Measurements from ENCODE around the gene LAMP1. TPM values are rescaled to one million over a fixed set of nuclear protein-coding genes. Genes with fewer than 3 reads are reported as not detected.

Gene LAMP1
- total RNA-seq, 4 donors from 2014 or later = 42.1 to 236 (median 191) TPM

- H3K27me3 ChIP-seq = no peaks in the 10 kb centered on the region
- H3K36me3 ChIP-seq = peaks cover 0 to 84% (median 0%) of the 10 kb centered on the region in 3 donors
- no peak for DNase-seq
- no peaks in the 10 kb centered on the region for H3K9me3 ChIP-seq
- H3K4me3 ChIP-seq = no peak overlapping the region
- TF ChIP-seq POLR2A (IDR thresholded peaks at IDR 0.05) = no peak
- no peak for TF ChIP-seq CTCF (IDR thresholded peaks at IDR 0.05)
- H3K27ac ChIP-seq = no peak overlapping the region
- H3K4me1 ChIP-seq = no peaks in the 10 kb centered on the region
These were observed 25.0 kb downstream of the LAMP1 start for GRCh38 chr13:113322043-113322461.

GRCh38 chr13:113322890-113323651 is 26.0 kb downstream of the LAMP1 start:
- Histone ChIP-seq H3K27me3 (no peaks in the 10 kb centered on the region), H3K9me3 (no peaks in the 10 kb centered on the region), H3K4me1 (no peaks in the 10 kb centered on the region), H3K4me3 (no peak overlapping the region), H3K27ac (no peak overlapping the region), H3K36me3 (peaks cover 0 to 75% (median 0%) of the 10 kb centered on the region in 3 donors)
- no peak for TF ChIP-seq CTCF (IDR thresholded peaks at IDR 0.05)
- TF ChIP-seq POLR2A (IDR thresholded peaks at IDR 0.05) = no peak
- no peak for DNase-seq

GRCh38 chr13:113323869-113324268 is 26.8 kb downstream of the LAMP1 start:
- TF ChIP-seq POLR2A (IDR thresholded peaks at IDR 0.05) = no peak
- TF ChIP-seq CTCF (IDR thresholded peaks at IDR 0.05) = no peak
- Histone ChIP-seq H3K27ac (no peak overlapping the region), H3K9me3 (no peaks in the 10 kb centered on the region), H3K27me3 (no peaks in the 10 kb centered on the region), H3K4me1 (no peaks in the 10 kb centered on the region), H3K36me3 (peaks cover 0 to 70% (median 0%) of the 10 kb centered on the region in 3 donors), H3K4me3 (no peak overlapping the region)
- DNase-seq = no peak

GRCh38 chr13:113324398-113324797 is 27.4 kb downstream of the LAMP1 start:
- TF ChIP-seq POLR2A (IDR thresholded peaks at IDR 0.05) = no peak
- TF ChIP-seq CTCF (IDR thresholded peaks at IDR 0.05) = no peak
- Histone ChIP-seq H3K4me3 (no peak overlapping the region), H3K27me3 (no peaks in the 10 kb centered on the region), H3K4me1 (no peaks in the 10 kb centered on the region), H3K9me3 (no peaks in the 10 kb centered on the region), H3K27ac (no peak overlapping the region), H3K36me3 (peaks cover 0 to 65% (median 0%) of the 10 kb centered on the region in 3 donors)
- DNase-seq = no peak

- no peak for TF ChIP-seq CTCF (IDR thresholded peaks at IDR 0.05)
- TF ChIP-seq POLR2A (IDR thresholded peaks at IDR 0.05) = no peak
- no peak overlapping the region for H3K4me3 ChIP-seq
- DNase-seq = no peak
- H3K27me3 ChIP-seq = no peaks in the 10 kb centered on the region
- no peaks in the 10 kb centered on the region for H3K9me3 ChIP-seq
- no peaks in the 10 kb centered on the region for H3K4me1 ChIP-seq
- peaks cover 0 to 51% (median 0%) of the 10 kb centered on the region in 3 donors for H3K36me3 ChIP-seq
- H3K27ac ChIP-seq = no peak overlapping the region
These were observed 28.7 kb downstream of the LAMP1 start for GRCh38 chr13:113325779-113326178.

Data from Peyer's patch (tissue), 4 donors.